ENCODE measurements around the gene RRP15.
A peak's percentile ranks its signal among the peaks of the same experiment; 100 is the strongest.

Gene RRP15

DNA sequence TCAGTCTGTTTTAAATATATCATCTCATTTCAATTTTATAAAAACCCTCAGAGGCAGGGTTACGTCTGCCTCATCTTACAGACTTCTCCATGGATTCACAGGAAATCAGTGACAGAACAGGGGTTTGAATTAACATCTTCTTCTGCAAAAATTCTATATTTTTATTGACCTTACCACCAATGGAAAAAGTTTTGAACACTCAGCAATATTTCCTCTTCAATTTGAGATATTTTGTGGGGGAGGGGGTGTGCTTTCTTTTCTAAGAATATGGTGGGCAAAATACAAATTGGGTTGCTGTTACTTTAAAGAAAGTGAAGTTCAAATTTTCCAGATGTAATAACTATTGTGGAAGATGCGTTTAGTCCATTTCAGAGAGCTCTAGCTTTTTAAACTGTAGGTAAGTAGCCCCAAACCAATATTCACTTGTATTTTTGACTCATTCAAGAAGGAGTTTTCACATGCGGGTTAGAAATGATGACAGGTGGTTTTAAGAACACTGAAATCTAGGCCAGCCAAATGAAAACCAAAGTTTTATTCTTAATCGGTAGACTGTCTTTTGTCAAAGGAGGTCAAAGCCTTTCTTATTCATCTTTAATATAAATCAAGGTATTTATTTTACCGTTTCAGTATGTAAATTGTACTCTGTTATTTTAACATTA, 77.5 kb downstream of the RRP15 start:
- no peak for DNase-seq (ENCODE audit: low read depth)

DNA sequence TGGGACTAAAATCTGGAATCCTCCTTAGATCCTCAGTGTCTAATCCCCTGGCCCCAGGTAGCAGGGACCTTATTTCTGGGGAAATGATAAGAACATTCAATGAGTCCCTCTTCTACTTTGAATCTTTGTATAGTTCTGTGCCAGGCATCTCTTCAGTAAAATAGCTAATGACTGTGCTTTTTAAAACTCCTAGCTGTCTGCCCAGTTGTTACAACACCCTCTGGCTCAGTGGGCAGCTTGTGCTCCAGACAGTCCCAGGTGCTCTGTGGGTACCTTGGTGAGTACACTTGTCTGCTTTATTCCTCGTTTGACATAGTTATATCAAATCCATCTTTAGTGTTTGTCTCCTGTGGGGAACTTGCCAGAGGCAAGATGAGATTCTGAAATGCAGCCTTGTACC, 78.0 kb downstream of the RRP15 start:
- no peak for DNase-seq (ENCODE audit: low read depth)

DNA sequence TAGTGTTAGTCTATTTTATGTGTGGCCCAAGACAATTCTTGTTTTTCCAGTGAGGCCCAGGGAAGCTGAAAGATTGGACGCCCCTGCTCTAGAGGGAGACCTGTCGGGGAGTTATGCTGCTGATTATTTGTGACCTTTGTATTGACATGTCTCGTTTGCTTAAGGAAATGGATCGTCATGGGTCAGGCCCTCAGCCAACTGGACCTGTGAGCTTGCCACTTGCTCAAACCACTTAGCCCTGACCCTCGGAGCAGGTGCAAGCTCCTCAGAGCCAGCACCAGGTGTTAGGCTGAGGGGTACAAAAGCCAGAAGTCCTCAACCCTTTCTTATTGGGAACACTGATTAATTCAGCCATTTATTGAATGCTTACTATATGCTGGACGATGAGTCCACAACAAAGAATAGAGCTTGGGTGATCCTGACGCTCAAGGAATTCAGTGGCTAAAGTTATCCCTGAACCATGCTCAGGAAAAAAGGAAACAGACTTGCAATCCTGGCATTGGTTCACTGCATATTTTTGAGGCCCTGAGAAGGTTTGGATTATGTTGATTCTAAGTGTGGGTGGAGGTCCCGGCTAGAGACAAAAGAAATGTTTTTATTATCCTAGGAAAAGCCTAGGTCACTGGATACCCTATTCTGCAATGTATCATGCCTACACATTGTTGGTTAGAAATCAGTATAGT, 79.1 kb downstream of the RRP15 start:
- no peak for DNase-seq (ENCODE audit: low read depth)

DNA sequence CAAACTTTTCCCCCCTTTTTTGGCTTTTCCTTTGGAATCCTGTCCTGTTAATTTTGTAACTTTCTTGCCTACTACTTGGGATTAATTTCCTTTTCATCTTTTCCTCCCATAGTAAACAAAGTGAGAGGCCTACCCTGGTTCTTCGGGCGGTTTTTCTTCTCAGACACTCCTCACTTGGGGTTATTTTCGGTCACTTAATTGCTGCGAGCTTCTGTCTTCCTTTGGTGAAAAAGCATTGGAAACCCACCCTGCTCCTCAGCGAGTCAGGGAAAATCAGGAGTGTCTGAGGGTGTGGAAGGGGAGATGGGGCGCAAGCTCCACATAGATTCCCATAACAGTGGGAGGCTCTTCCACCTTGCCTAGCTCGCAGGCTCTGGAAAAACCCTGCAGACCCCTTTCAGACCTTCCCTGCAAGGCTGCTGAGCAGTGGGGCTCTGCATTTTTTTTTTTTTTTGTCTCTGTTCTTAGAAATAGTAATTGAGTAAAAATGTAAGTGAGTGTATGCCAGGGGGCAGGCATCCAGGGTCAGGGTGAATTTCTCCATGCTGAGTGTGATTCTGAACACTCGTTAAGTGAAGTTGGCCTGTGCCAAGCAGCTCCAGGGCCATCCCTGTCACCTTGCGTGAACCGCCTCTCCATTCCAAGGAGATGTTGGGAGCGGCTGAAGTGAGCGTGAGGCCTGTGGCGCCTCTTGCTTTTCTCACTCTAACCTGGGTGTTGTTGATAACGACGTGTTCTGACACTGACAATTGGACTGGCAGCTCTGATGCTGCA, 80.3 kb downstream of the RRP15 start:
- no peak for DNase-seq (ENCODE audit: low read depth)

DNA sequence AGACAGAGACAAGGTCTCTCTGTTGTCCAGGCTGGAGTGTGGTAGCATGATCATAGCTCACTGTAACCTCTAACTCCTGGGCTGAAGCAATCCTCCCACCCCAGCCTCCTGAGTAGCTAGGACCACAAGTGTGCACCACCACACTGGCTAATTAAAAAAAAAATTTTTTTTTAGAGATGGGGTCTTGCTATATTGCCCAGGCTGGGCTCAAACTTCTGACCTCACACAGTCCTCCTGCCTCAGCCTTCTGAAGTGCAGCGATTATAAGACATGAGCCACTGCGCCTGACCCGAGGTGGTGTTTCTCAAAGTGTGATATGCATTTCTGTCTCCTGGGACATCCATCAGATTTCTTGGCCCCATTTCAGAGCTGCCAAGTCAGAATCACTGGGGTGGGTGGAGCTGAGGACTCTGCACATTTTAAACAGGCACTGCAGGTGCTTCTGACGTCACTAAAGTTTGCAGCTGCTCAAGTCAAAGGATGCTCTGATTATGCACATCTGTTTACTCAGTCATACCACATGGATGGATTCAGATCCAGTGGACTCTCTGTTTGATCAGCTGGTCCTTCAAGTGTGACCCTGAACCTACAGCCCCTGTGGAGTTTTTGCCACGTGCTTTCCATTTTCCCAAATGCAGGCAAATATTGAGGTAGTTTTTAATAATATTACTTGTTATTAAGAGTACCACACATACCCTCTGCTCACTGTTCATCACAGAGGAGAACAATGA, 81.4 kb downstream of the RRP15 start:
- no peak for DNase-seq (ENCODE audit: low read depth)

DNA sequence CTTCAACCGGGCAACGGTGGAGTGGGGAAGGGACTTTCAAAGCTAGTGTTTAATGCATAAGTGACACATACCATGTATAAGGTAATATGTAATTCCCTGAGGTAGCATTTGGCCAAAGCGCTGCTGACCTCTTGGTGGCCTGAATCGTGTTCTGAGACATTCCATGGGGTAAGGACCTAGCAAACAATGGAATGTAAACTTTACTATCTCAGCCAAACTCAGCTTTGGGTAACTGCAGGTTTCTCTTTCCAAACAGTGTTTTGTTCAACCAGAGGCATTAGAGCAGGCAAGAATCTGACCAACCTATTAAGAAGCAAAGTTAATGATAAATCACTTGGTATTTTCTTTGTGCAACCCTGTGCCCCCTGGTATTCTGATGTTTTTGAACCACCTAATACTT, 82.0 kb downstream of the RRP15 start:
- DNase-seq (ENCODE audit: low read depth), result no peak

DNA sequence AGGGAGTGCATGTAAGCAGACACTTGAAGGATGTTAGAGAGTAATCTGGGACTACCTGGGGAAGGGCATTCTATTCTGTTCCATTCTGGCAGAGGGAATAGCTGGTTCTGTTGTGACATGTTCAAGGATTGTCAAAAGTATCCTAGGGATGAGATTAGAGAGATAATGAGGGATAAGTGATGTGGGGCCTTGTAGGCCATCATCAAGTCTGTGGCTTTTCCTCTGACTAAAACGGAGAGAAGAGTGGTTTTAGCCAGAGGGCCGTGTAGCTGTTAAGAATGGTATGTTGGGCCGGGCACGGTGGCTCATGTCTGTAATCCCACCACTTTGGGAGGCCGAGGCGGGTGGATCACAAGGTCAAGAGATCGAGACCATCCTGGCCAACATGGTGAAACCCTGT, 83.6 kb downstream of the RRP15 start:
- DNase-seq (ENCODE audit: low read depth), result no peak

DNA sequence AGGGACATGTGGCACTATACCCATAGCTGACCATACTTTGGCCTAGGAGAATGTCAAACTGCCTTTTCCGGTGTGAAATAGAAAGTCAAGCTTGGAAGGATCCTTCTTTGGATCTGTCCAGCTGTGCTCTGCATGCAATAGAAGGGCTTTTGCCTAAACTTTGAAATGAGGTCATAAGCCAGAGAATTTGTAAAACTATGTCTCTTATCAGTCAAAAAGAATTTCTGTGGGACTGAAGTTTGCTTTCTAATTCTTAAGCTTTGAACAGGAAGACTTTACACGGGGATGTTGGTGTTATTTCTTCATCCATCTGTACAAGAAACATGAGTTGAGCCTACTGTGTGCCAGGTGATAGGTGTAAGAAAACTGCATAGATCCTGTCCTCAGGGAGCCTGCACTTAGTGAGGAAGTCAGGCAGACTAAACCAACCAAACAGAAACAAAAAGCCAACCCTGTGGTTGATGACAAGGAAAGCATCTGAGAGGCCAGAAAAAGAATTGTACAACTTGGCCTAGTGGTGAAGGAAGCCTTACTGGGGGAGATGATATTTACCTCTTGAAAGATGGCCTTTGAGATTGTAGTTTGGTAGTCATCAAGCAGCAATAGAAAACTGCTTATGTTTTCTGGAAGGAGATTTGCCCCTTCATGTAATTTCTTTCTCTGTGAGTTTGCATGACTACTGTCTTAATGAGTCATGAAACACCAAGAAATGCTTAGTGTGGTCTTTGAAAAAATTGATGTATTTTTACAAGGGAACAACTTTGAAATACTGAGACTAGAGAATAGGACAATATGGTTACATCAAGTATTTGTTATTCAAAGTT, 84.8 kb downstream of the RRP15 start:
- DNase-seq (ENCODE audit: low read depth), result no peak

DNA sequence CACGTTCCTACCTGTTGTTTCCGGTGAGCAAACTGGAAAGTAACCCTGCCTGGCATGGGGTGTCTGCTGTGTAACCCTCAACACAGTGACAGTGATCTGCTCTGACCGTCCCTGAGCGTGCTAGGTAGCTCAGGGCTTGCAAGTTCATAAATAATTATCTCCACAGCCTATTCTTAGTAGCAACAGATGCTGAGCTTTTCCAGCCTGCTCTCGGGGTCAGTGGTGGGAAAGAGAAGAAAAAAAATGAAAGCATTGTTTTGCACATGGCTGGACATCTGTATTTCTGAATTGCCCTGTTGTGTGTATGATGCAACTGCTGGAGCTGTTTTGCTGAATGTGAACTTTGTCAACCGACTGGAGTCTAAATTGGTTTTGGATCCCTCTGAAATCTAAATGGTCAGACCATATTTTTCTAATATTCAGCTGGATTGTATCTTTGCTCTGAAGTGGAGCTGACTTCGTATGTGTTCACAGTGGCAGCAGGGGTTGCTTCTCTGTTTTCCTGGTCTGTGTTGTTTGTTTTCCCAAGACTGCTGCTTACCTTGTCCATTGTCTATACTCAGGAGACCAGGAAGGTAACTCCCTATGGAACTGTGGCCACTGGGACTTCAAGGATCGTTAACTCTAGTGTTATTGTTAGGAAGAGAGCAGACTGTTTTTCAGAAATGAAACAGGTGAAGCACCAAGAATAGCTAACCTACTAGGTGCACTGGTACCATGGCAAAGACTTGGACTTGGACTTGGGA, 87.0 kb downstream of the RRP15 start:
- no peak for DNase-seq (ENCODE audit: low read depth)

DNA sequence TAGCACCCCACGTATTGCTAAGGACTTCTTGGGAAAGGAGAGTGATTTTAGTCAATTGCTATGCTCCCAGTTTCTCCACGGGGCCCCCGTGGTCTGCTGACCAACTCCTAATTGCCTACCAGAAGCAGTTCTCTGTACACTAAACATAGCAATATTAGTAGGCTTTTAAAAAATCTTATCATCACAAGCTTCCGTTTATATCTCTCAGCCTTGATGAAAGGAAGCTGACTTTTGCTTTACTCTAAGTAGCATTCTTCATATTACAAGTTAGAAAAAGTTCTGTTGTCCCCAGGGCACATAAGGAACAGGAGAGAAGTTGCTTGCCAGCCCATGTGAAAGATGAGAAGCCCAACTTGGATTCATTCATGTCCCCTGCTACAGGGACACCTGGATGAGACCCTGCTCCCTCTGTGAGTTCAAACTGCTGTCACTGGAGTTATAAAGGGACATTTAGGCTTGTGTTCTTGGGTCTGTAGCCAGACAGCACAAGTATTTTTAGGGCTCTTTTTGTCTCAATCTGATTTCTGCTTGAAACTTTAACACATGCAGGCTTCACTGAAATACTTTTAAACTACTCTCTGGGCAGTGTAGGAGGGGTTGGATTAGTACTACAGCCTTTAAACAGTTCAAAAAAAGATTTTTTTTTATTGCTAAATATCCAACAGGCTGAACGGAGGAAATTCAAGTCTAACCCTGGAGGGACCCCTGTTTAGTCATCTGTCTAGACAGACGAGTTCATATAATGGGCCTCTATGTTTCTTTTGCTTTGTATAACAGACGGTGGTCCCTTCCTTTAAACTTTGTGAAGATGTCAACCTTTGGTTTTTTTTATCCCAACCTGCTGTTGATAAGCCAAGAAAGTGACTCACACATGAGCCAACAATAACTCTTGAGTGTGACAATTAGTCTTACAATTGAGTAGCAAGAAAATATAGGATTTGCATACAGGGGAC, 89.6 kb downstream of the RRP15 start:
- DNase-seq (ENCODE audit: low read depth), result no peak

DNA sequence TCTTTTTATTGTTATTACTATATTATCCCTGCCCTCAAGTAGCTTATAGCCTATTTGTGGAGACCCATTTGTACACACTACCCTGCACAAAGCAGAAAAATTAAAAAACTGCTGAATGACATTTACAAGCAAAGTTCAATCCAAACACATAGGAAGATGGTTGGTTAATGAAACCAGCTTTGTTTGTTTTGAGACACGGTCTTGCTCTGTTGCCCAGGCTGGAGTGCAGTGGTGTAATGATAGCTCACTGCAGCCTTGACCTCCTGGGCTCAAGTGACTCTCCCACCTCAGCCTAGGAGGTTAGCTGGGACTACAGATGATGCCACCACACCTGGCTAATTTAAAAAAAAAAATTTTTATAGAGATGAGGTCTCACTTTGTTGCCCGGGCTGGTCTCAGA, 91.6 kb downstream of the RRP15 start:
- no peak for DNase-seq (ENCODE audit: low read depth)

DNA sequence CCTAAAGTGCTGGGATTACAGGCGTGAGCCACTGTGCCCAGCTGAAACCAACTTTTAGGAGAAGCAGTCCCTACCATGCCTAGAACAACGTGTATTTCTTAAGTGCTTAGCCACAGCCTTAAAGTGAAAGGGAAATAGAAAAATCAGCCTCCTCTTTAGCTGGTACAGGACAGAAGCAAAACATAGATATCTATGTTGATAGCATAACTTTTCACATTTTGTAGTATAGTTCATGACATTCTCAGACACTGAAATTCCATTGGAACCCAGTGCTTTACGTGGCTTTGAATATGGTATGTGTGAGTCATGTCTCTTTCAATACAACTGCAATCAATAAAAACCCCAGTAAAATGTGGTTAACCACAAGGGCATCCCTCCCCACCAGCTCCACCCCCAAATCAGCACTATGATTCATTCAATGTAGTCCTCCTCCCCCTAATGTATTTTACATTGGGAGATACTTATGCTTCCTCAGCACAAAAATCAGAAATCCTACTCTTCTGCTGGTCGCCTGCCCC, 92.1 kb downstream of the RRP15 start:
- peak; percentile 98 for DNase-seq (ENCODE audit: low read depth)

DNA sequence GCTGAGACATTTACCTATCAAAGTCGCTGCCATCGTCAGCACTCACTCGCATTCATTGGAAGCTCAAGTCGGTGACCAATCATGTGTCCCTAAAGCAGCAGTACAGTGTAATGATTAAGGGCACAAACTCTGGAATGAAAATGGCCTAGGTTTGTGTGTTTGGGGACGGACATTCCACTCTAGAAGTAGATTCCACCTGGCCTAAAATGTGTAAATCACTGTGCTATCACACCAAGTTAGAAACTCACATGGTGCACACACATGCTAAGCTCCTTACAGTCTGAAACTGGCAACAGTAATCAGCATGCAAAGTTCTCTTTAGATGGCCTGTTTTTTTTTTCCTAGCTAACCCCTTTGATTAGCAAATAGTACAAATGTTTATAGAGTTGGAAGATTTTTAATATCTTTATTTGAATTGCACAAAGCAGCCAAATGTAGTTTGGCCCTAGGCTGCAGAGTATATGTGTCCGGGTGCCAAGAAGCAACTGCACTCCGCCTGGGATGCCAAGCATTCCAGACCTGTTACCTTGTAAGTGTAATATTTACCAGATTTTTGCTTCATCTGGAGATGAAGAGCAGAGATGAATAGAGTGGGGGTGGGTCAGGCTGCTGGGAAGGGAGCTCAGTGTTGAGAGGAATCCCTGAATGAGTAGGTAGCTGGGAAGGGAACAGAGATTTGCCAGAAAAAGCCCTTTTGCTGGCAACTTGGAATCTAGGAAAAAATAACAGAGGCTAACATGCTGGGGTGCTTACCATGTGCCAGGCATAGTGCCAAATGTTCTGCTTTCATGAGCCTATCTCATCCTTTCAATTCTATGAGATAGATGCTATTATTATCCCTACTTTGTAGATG, 95.3 kb downstream of the RRP15 start:
- DNase-seq (ENCODE audit: low read depth), result no peak

DNA sequence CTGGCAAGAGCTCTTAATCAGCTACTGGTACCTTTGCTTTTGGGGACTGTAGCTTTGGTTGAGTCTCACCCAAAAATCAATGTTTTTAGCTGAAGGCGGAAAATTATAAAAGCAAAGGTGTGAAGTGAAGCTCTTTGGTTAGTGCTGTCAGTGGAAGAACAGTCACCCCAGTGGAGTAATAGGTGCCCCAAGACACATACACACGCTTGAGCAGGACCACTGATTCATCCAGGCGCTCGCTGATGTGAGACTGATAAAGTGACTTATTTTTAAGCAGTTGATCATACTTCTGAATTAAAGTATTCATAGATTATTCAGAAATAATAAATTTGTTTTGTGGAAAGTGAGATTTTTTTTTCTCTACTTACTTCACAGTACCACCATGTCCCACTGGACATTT, 97.2 kb downstream of the RRP15 start:
- no peak for DNase-seq (ENCODE audit: low read depth)

DNA sequence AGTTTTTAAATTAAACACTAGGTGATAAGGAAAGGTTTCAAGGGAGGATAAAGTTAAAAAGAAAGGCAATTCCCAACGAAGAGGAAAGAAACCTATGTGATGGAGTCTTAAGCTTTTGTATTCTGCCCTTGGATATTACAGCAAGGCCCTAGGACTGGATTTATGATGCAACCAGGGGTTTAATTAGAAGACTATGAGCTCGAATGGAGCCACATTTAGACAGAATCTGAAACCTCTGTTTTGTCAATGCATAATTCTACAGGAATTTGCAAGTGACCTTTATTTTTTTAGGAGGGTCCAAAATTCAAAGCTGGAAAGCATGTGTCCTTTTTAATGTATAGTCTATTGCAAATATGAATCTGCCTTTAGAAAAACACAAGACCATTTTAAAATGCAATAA, 98.0 kb downstream of the RRP15 start:
- no peak for DNase-seq (ENCODE audit: low read depth)

DNA sequence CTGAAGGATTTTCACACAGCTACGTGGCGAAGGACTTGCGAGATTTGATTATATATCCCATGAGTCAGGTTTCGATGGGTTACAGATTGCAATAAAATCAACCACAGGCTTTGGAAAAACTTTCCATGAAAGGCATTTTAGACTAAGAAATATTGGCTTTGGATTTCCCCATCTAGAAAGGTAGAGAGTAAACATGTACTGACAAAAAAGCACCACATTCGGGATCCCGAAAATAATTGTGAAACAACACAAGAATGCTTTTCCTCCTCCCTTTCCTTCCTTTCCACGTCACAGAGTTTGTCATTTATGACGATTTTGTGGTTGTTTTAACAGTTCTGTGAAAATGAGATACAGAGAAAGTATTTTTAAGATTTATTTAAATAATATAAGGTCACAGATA, 98.6 kb downstream of the RRP15 start:
- DNase-seq (ENCODE audit: low read depth), result no peak

DNA sequence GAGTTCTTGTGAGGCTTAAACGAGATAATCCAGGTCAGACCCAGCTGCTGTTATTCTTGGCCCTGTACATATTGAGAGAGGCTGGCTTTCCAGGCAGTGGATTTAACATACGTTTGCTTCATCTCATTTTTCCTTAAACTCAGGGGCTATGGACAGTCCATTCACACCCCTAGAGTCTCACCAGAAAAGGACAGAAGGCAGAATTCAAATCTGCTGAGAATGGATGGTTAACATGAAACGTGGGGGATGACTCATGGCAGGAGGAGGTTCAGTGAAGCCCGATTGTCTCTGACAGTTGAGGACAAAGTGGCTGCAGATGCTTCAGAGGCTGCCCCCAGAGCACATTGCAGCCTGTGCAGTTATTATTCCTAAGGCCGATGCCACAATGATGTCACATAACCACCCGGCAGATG, 99.5 kb downstream of the RRP15 start:
- no peak for DNase-seq (ENCODE audit: low read depth)

Measured in non-pigmented ciliary epithelial cell (primary cell).